Neural crest cell (in vitro differentiated cells): ENCODE data around the gene PTPN23. TPM values are rescaled to one million over a fixed set of nuclear protein-coding genes. Genes with fewer than 3 reads are reported as not detected.

Experiments used
- DNase-seq: peaks from one replicate; pipeline ENCODE4 v3.0.0; 2021; ENCODE audit warnings: low read depth, mixed read lengths, low spot score
- H3K27ac Mint-ChIP-seq: one replicate; pipeline ENCODE4 v1.8.0; 2021; ENCODE audit warnings: mild to moderate bottlenecking, mixed read lengths; ENCODE audit not compliant: unreplicated experiment
- H3K27me3 Mint-ChIP-seq: 2 replicates; pipeline ENCODE4 v1.8.0; 2021; ENCODE audit warnings: low read depth, mild to moderate bottlenecking, mixed read lengths
- H3K36me3 Mint-ChIP-seq: 2 replicates; pipeline ENCODE4 v1.8.0; 2021; ENCODE audit warnings: low read depth, mild to moderate bottlenecking, mixed read lengths
- H3K4me1 Mint-ChIP-seq: 2 replicates; pipeline ENCODE4 v1.8.0; 2021; ENCODE audit warnings: mixed read lengths
- H3K4me3 Mint-ChIP-seq: one replicate; pipeline ENCODE4 v1.8.0; 2021; ENCODE audit warnings: mild to moderate bottlenecking, mixed read lengths
- H3K9me3 Mint-ChIP-seq: 2 replicates; pipeline ENCODE4 v1.8.0; 2021; ENCODE audit warnings: mixed read lengths
- CTCF ChIP-seq: fragments of 200-600 bp; sonication (generic); conservative IDR thresholded peaks from 2 replicates; pipeline ENCODE4 v1.5.0; 2021; ENCODE audit warnings: antibody characterized with exemption, mild to moderate bottlenecking
- total RNA-seq: library from RNA; stranded (reverse); gene quantifications from 2 replicates; pipeline ENCODE4 v1.2.1, GENCODE V29; 2021

PTPN23 gene
- total RNA-seq, 1 donor from 2014 or later: 43.9 TPM

- Mint-ChIP-seq H3K4me3 (no peak overlapping the region), H3K9me3 (no peaks in the 10 kb centered on the region), H3K27me3 (no peaks in the 10 kb centered on the region), H3K36me3 (peaks cover 12% of the 10 kb centered on the region), H3K4me1 (peaks cover 14% of the 10 kb centered on the region), H3K27ac (peak overlapping the region; percentile 4)
- DNase-seq: no peak
- no peak for TF ChIP-seq CTCF
Observed at GRCh38 chr3:47431225-47431624, 50.4 kb downstream of the PTPN23 start.

- Mint-ChIP-seq H3K36me3 (peaks cover 12% of the 10 kb centered on the region), H3K27ac (no peak overlapping the region), H3K27me3 (no peaks in the 10 kb centered on the region), H3K4me3 (no peak overlapping the region), H3K4me1 (peaks cover 14% of the 10 kb centered on the region), H3K9me3 (no peaks in the 10 kb centered on the region)
- DNase-seq: no peak
- no peak for TF ChIP-seq CTCF
Observed at GRCh38 chr3:47432673-47433072, 51.9 kb downstream of the PTPN23 start.

- peaks cover 2% of the 10 kb centered on the region for H3K9me3 Mint-ChIP-seq
- H3K27me3 Mint-ChIP-seq: no peaks in the 10 kb centered on the region
- peaks cover 20% of the 10 kb centered on the region for H3K36me3 Mint-ChIP-seq
- H3K4me1 Mint-ChIP-seq: peaks cover 14% of the 10 kb centered on the region
- no peak overlapping the region for H3K4me3 Mint-ChIP-seq
- no peak overlapping the region for H3K27ac Mint-ChIP-seq
- no peak for TF ChIP-seq CTCF
- DNase-seq: no peak
Observed at GRCh38 chr3:47433796-47434195, 53.0 kb downstream of the PTPN23 start.

- Mint-ChIP-seq H3K36me3 (peaks cover 25% of the 10 kb centered on the region), H3K9me3 (peaks cover 2% of the 10 kb centered on the region), H3K4me3 (no peak overlapping the region), H3K4me1 (peaks cover 12% of the 10 kb centered on the region), H3K27ac (no peak overlapping the region), H3K27me3 (no peaks in the 10 kb centered on the region)
- no peak for DNase-seq
- no peak for TF ChIP-seq CTCF
Observed at GRCh38 chr3:47434849-47435248, 54.0 kb downstream of the PTPN23 start.

- H3K36me3 Mint-ChIP-seq: peaks cover 26% of the 10 kb centered on the region
- H3K27me3 Mint-ChIP-seq: no peaks in the 10 kb centered on the region
- no peak overlapping the region for H3K27ac Mint-ChIP-seq
- no peak for DNase-seq
- no peak overlapping the region for H3K4me3 Mint-ChIP-seq
- no peak for TF ChIP-seq CTCF
- no peaks in the 10 kb centered on the region for H3K4me1 Mint-ChIP-seq
- peaks cover 2% of the 10 kb centered on the region for H3K9me3 Mint-ChIP-seq
Observed at GRCh38 chr3:47436180-47436579, 55.4 kb downstream of the PTPN23 start.

GRCh38 chr3:47440131-47440530 lies 59.3 kb downstream of the PTPN23 start:
- no peaks in the 10 kb centered on the region for H3K27me3 Mint-ChIP-seq
- H3K4me3 Mint-ChIP-seq: no peak overlapping the region
- peaks cover 2% of the 10 kb centered on the region for H3K9me3 Mint-ChIP-seq
- peak; percentile 40 for TF ChIP-seq CTCF
- no peak for DNase-seq
- H3K4me1 Mint-ChIP-seq: peaks cover 25% of the 10 kb centered on the region
- peaks cover 14% of the 10 kb centered on the region for H3K36me3 Mint-ChIP-seq
- H3K27ac Mint-ChIP-seq: no peak overlapping the region
